Osteoblast (primary cell): ENCODE data around the gene MTR. TPM values are rescaled to one million over a fixed set of nuclear protein-coding genes. Genes with fewer than 3 reads are reported as not detected.

Experiments
- DNase-seq: peaks from one replicate; pipeline ENCODE4 v3.0.0; 2011; ENCODE audit warnings: low spot score, mixed read lengths; ENCODE audit not compliant: insufficient read length; ENCODE audit errors: missing footprints
- H2AFZ ChIP-seq: 2 replicates; pipeline ENCODE4 v1.6.0; 2011; ENCODE audit warnings: mild to moderate bottlenecking, low read length
- H3K27ac ChIP-seq: 2 replicates; pipeline ENCODE4 v1.5.1; 2011; ENCODE audit warnings: mild to moderate bottlenecking, low read depth, low read length, moderate library complexity
- H3K27me3 ChIP-seq: 2 replicates; pipeline ENCODE4 v1.6.0; 2012; ENCODE audit warnings: mild to moderate bottlenecking, control low read depth, inconsistent platforms, low read length, moderate library complexity; ENCODE audit not compliant: insufficient read depth
- H3K36me3 ChIP-seq: 2 replicates; pipeline ENCODE4 v1.5.1; 2011; ENCODE audit warnings: mild to moderate bottlenecking, low read length, control low read depth, moderate library complexity; ENCODE audit not compliant: insufficient read depth
- H3K4me1 ChIP-seq: 2 replicates; pipeline ENCODE4 v1.5.1; 2011; ENCODE audit warnings: mild to moderate bottlenecking, low read length, control low read depth, moderate library complexity; ENCODE audit not compliant: insufficient read depth
- H3K4me2 ChIP-seq: 2 replicates; pipeline ENCODE4 v1.6.0; 2011; ENCODE audit warnings: mild to moderate bottlenecking, low read length; ENCODE audit not compliant: insufficient read depth
- H3K4me3 ChIP-seq: fragments of 200-600 bp; sonication (generic); 3 replicates; pipeline ENCODE4 v1.5.1; 2012; ENCODE audit warnings: mild to moderate bottlenecking, low read length, inconsistent platforms; ENCODE audit not compliant: insufficient read depth
- H3K79me2 ChIP-seq: 2 replicates; pipeline ENCODE4 v1.6.0; 2012; ENCODE audit warnings: mild to moderate bottlenecking, low read length, control low read depth, inconsistent platforms; ENCODE audit not compliant: insufficient read depth
- H3K9me3 ChIP-seq: 2 replicates; pipeline ENCODE4 v1.5.1; 2011; ENCODE audit warnings: low read depth, low read length, control low read depth
- H4K20me1 ChIP-seq: 2 replicates; pipeline ENCODE4 v1.6.0; 2012; ENCODE audit warnings: mild to moderate bottlenecking, low read length, control low read depth; ENCODE audit not compliant: insufficient read depth
- total RNA-seq: library from RNA; depleted of rRNA; stranded (reverse); fragments of >200 nt; gene quantifications from 2 replicates; pipeline ENCODE4 v1.2.3, GENCODE V29; 2012
- TF ChIP-seq, protein P1 (sequence below): IDR thresholded peaks from 2 replicates; pipeline ENCODE4 v1.5.1; 2011; ENCODE audit warnings: mild to moderate bottlenecking, low read depth, low read length, moderate library complexity; ENCODE audit errors: extremely low read depth

The MTR gene
- total RNA-seq, 1 donor, result 30.0 TPM

DNA sequence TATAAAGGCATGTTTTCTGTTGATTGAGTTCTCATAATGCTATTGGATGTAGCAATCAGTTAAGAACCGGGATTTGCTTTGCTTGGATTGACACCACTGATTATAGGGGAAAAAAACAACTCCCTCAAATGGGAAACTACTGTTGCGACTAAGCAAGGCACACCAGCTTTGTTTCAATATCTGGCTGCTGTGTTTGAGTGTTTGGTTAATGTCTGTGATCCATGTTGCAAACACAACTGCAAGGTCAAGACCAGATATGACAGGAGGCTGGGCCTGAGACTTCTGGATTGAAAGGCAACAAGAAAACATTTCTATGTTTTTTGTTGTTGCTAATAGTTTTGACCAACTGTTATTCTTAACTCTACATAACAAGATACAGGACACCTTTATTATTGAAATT lies 50.7 kb downstream of the MTR start:
- TF ChIP-seq, protein P1, sequence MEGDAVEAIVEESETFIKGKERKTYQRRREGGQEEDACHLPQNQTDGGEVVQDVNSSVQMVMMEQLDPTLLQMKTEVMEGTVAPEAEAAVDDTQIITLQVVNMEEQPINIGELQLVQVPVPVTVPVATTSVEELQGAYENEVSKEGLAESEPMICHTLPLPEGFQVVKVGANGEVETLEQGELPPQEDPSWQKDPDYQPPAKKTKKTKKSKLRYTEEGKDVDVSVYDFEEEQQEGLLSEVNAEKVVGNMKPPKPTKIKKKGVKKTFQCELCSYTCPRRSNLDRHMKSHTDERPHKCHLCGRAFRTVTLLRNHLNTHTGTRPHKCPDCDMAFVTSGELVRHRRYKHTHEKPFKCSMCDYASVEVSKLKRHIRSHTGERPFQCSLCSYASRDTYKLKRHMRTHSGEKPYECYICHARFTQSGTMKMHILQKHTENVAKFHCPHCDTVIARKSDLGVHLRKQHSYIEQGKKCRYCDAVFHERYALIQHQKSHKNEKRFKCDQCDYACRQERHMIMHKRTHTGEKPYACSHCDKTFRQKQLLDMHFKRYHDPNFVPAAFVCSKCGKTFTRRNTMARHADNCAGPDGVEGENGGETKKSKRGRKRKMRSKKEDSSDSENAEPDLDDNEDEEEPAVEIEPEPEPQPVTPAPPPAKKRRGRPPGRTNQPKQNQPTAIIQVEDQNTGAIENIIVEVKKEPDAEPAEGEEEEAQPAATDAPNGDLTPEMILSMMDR, result no peak
- H3K4me2 ChIP-seq, result no peak overlapping the region
- H3K9me3 ChIP-seq, result no peaks in the 10 kb centered on the region
- peaks cover 8% of the 10 kb centered on the region for H3K4me1 ChIP-seq
- H2AFZ ChIP-seq, result no peak overlapping the region
- H3K4me3 ChIP-seq, result no peak overlapping the region
- no peaks in the 10 kb centered on the region for H3K27me3 ChIP-seq
- H4K20me1 ChIP-seq, result no peaks in the 10 kb centered on the region
- no peaks in the 10 kb centered on the region for H3K79me2 ChIP-seq
- H3K36me3 ChIP-seq, result peaks cover 6% of the 10 kb centered on the region
- no peak for DNase-seq
- H3K27ac ChIP-seq, result no peak overlapping the region

DNA sequence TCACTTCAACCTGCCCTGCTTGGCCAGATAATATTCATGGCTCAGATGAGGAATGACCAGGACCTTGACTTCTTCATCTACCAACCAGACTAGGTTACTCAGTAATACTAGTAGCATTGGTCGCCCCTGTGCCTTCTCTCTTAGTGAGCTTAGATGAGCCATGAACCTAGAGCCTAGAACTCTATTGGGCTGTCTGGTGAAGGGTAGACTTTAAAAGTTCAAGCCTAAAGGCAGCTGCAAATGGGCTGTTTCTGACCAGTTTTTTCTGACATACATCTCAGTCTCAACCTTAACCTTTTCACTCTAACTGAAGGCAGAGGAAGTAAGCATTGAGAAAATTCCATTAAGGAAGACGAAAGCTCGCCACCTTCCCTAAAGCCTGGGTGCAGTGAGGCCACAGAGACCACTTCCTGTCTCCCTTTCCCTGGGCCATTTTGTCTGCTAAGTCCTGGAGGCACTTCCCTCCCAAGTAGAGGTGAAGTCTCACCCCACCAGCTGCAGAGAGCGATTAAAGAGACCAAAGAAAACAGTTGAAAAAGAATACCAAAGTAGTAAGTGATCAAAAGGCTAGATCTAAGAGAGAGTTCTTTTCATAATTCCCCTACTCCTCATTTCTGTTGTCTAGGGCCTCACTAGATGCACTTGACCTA lies 53.3 kb downstream of the MTR start:
- no peak for DNase-seq
- H3K79me2 ChIP-seq, result no peaks in the 10 kb centered on the region
- no peak overlapping the region for H3K4me3 ChIP-seq
- H3K4me2 ChIP-seq, result no peak overlapping the region
- H4K20me1 ChIP-seq, result no peaks in the 10 kb centered on the region
- H3K9me3 ChIP-seq, result no peaks in the 10 kb centered on the region
- peaks cover 8% of the 10 kb centered on the region for H3K4me1 ChIP-seq
- H3K27me3 ChIP-seq, result no peaks in the 10 kb centered on the region
- H2AFZ ChIP-seq, result no peak overlapping the region
- H3K27ac ChIP-seq, result no peak overlapping the region
- TF ChIP-seq, protein P1, result no peak
- peaks cover 17% of the 10 kb centered on the region for H3K36me3 ChIP-seq

DNA sequence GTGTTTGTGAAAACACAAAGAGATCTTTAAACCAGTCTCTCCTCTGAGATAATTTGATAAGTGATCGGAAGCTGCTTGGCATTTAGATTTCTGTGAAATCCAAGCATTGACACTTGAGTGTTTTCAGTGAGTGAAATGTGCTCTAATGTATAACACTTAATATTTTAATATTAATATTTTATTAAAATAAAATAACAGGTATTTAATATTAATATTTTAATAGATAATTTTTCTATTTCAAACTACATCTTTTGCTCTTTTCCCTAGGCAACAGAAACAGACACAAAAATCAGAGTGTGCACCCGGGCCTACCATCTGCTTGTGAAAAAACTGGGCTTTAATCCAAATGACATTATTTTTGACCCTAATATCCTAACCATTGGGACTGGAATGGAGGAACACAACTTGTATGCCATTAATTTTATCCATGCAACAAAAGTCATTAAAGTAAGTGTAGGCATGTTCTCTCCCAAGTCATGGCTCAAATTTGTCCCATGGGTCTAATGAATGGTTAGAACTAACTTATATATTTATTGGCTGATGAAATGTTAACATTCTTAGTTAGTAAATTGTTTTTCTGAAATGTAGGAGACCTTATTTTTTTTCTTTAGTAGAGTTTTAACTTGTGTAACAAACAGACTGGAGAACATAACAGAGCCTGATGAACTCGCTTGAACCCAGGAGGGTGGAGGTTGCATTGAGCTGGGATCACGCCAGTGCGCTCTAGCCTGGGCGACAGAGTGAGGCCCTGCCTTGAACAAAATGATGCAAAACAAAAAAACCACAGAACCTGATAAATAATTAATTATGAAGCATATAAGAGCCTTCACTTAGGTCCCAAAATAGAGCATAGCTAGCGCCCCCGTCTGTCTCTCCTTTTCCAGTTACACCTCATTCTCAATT lies 55.2 kb downstream of the MTR start:
- peaks cover 14% of the 10 kb centered on the region for H3K4me1 ChIP-seq
- no peaks in the 10 kb centered on the region for H3K27me3 ChIP-seq
- TF ChIP-seq, protein P1, result no peak
- no peak overlapping the region for H3K27ac ChIP-seq
- H3K4me3 ChIP-seq, result no peak overlapping the region
- no peak overlapping the region for H3K4me2 ChIP-seq
- no peak for DNase-seq
- H4K20me1 ChIP-seq, result no peaks in the 10 kb centered on the region
- H3K79me2 ChIP-seq, result no peaks in the 10 kb centered on the region
- H3K9me3 ChIP-seq, result no peaks in the 10 kb centered on the region
- no peak overlapping the region for H2AFZ ChIP-seq
- H3K36me3 ChIP-seq, result peaks cover 17% of the 10 kb centered on the region

DNA sequence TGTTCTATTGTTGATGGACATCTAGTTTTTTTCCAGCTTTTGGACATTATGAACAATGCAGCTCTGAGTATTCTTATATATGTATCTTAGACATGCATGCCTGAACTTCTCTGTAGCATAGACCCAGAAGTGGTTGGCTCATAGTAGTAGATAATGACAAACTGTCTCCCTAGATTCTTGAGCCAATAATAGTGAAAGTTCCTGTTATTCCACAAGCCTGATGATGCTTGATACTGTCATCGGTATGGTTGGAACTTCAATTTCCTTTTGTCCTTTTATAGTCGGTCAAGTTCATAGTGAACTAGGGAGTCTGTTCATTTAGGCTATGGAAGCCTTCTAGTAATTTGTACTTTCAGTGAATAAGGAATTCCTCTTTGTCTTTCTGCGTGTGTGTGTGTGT lies 56.8 kb downstream of the MTR start:
- no peaks in the 10 kb centered on the region for H3K9me3 ChIP-seq
- TF ChIP-seq, protein P1, result no peak
- H3K27ac ChIP-seq, result no peak overlapping the region
- H2AFZ ChIP-seq, result no peak overlapping the region
- H3K27me3 ChIP-seq, result no peaks in the 10 kb centered on the region
- no peaks in the 10 kb centered on the region for H3K79me2 ChIP-seq
- no peaks in the 10 kb centered on the region for H4K20me1 ChIP-seq
- H3K4me3 ChIP-seq, result no peak overlapping the region
- H3K4me1 ChIP-seq, result peaks cover 14% of the 10 kb centered on the region
- H3K36me3 ChIP-seq, result peaks cover 17% of the 10 kb centered on the region
- no peak overlapping the region for H3K4me2 ChIP-seq
- DNase-seq, result no peak
